Skeletal muscle tissue (tissue), 4 donors: Measurements from ENCODE around the gene CCNE1. TPM values are rescaled to one million over a fixed set of nuclear protein-coding genes. Genes with fewer than 3 reads are reported as not detected.

ENCODE experiments used
- H3K27ac ChIP-seq: one replicate; pipeline ENCODE4 v1.7.0; 2013; ENCODE audit warnings: mild to moderate bottlenecking, low read depth, low read length, inconsistent platforms
- H3K27me3 ChIP-seq, 3 donors: one replicate each; pipeline ENCODE4 v1.7.0; 2013; ENCODE audit warnings: low read length in 3 of 3; ENCODE audit not compliant: control insufficient read depth in 3 of 3, insufficient read depth in 3 of 3
- H3K36me3 ChIP-seq, 3 donors: one replicate each; pipeline ENCODE4 v1.7.0; 2013; ENCODE audit warnings: low read length in 3 of 3; ENCODE audit not compliant: control insufficient read depth in 3 of 3, insufficient read depth in 3 of 3
- H3K4me1 ChIP-seq, 3 donors: one replicate each; pipeline ENCODE4 v1.7.0; 2013; ENCODE audit warnings: low read length in 3 of 3, mild to moderate bottlenecking in 3 of 3; ENCODE audit not compliant: control insufficient read depth in 3 of 3, insufficient read depth in 3 of 3
- H3K4me3 ChIP-seq, 3 donors: one replicate each; pipeline ENCODE4 v1.7.0; 2013; ENCODE audit warnings: low read length in 3 of 3
- H3K9ac ChIP-seq, 3 donors: one replicate each; pipeline ENCODE4 v1.7.0; 2013; ENCODE audit warnings: low read length in 3 of 3, mild to moderate bottlenecking in 3 of 3, moderate library complexity in 2 of 3, low read depth in 1 of 3
- H3K9me3 ChIP-seq, 3 donors: one replicate each; pipeline ENCODE4 v1.7.0; 2013; ENCODE audit warnings: low read length in 3 of 3; ENCODE audit not compliant: control insufficient read depth in 3 of 3
- total RNA-seq: library from RNA; depleted of rRNA; stranded (reverse); fragments of >200 nt; gene quantifications from one replicate; pipeline ENCODE4 v1.2.3, GENCODE V29; 2014
- donor health status: Osteomylitis.

The CCNE1 gene
- total RNA-seq, 1 donor from 2014 or later: 9.9 TPM

DNA sequence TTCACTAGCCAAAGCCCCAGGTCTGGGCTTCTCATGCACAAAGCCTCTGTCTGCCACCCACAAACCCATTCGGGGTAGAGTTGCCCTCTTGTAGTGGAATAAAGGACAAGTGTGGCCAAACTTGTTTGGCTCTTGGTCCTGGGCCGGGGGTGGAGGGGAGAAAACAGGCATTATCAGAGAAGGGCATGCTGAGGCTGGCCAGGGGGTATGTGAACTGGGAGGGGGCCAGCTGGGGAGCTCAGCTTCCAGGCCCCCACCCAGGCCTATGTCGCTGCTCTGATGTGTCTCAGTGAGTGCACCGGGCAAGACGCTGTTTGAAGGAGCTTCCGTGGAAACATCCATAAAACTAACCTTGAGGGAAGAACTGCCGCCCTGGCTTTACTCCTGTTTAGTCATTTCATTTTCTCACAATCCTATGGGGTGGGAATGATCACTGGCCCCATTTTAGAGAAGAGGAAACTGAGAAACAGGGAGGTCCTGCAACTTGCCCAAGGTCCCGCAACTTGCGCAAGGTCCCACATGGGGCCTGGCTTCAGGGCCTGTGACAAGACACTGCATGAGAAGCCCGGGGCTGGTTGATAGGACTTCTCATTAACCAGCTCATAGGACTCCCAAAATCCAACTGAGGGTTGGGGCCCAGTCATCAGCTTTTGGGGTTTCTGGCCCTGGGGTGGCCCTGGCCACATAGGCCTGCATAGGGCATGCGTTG lies 30.8 kb downstream of the CCNE1 start:
- H3K9ac ChIP-seq: no peak overlapping the region
- H3K4me1 ChIP-seq: peaks cover 18 to 24% (median 23%) of the 10 kb centered on the region in 3 donors
- no peak overlapping the region for H3K4me3 ChIP-seq
- no peak overlapping the region for H3K27ac ChIP-seq
- H3K36me3 ChIP-seq: no peaks in the 10 kb centered on the region
- H3K9me3 ChIP-seq: no peaks in the 10 kb centered on the region
- peaks cover 11 to 32% (median 28%) of the 10 kb centered on the region in 3 donors for H3K27me3 ChIP-seq

DNA sequence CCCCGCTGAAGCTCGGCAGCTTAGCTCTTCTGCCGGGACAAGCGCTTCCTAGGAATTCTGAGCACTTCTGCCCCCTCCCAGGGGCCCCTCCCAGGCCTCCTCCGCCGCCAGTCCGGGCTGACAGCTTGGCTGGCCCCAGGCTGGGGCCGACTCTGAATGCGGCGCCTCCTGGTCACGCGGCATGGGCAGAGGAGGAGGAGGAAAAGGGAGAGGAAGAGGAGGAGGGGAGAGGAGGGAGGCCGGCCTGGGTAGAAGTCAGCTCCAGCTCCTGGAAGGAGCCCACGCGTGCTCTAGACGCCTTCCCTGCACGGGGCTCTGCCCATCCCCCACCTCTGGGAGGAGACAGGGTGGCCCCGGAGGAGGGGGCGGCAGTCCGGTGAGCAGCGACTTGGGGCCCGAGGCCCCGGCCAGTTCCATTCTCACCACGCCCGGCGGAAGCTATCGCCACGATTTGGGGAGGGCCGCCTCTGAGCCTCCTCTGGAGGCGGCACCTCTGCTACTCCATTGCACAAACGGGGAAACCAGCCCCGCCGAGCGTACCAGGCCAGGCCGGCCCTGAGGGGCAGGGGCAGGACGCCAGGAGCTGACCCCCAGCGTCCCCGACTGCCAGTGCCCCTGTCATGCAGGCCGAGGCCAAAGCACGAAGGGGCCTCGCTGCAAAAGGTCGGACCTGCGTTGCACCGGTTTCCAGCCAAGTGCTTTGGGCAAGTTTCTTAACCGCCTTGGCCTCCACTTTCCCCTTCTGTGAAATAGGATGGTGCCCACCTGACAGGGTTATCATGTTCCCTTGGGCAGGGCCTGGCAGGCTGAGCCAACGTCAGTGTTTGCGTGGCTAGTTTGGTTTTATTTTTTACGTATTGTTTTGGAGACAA lies 31.6 kb downstream of the CCNE1 start:
- Histone ChIP-seq H3K4me3 (peak overlapping the region; percentile 38 to 99 (median 71)), H3K9ac (peak overlapping the region in 1 of 3 donors; percentile 16), H3K27me3 (peaks cover 11 to 32% (median 28%) of the 10 kb centered on the region in 3 donors), H3K36me3 (no peaks in the 10 kb centered on the region), H3K4me1 (peaks cover 18 to 24% (median 23%) of the 10 kb centered on the region in 3 donors), H3K27ac (no peak overlapping the region), H3K9me3 (no peaks in the 10 kb centered on the region)

DNA sequence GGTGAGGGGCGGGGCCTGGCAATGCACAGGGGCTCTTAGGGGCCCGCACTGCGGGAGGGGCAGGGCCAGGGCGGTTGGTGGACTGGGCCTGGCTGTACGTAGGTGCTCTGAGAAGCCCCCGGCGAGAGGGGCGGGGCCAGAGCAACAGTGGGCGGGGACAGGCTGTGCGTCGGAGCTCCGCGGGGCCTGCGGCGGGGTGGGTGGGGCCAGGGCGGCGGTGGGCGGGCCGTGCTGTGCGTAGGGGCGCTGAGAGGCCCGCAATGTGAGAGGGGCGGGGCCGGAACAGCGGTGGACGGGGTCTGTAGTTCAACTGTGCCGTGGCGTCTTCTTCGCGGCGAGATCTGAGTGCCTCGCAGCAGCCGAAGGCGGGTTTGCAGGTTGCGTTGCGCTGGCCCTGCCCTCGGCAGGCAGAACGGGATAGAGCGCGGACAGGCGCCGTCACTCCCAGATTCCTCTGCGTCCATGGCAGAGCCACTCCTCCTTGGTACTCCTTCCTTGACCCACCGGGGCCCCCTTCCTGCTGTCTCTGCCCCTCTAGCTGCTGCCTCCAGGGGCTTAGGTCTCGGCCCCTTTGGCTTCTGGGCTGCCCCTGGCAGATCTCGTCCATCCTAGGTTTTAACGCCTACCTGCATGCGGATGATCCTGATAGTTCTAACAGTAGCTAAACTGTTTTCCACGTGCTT lies 33.2 kb downstream of the CCNE1 start:
- peaks cover 3 to 21% (median 18%) of the 10 kb centered on the region in 3 donors for H3K27me3 ChIP-seq
- peak overlapping the region; percentile 82 to 84 (median 83) for H3K9ac ChIP-seq
- peaks cover 18 to 24% (median 23%) of the 10 kb centered on the region in 3 donors for H3K4me1 ChIP-seq
- H3K36me3 ChIP-seq: no peaks in the 10 kb centered on the region
- H3K4me3 ChIP-seq: peak overlapping the region; percentile 91 to 99 (median 95)
- H3K9me3 ChIP-seq: no peaks in the 10 kb centered on the region
- peak overlapping the region; percentile 60 for H3K27ac ChIP-seq

DNA sequence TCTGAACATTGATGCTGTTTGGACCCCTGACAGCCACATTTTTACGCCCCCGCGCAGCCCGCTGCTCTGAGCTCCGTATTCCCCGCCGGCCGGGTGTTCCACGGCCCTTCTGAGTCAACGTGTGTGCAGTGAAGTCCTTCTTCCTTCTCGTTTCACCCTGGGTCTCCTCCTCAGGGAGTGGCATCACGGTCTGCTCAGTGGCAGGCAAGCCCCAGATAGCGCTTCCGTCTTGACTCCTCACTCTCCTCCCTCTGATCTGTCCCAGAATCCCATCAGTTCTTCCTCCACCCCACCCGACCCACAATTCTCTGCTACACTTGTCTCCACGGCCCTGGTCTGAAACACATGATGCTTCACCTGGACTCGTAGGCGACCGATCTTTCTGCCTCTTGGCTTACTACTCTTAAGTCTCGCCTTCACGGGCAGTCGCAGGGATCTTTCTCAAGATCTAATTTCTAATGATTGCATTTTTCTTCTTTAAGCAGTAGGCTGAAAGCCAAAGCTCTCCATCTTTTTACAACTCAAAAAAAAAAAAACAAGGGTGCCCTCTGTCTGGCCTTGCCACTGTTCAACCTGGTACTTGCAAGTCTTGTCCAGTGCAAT lies 33.9 kb downstream of the CCNE1 start:
- Histone ChIP-seq H3K4me3 (peak overlapping the region; percentile 91 to 99 (median 95)), H3K9me3 (no peaks in the 10 kb centered on the region), H3K4me1 (peaks cover 18 to 24% (median 23%) of the 10 kb centered on the region in 3 donors), H3K36me3 (no peaks in the 10 kb centered on the region), H3K27ac (peak overlapping the region; percentile 60), H3K27me3 (peaks cover 0 to 15% (median 11%) of the 10 kb centered on the region in 3 donors), H3K9ac (peak overlapping the region; percentile 82 to 84 (median 83))

DNA sequence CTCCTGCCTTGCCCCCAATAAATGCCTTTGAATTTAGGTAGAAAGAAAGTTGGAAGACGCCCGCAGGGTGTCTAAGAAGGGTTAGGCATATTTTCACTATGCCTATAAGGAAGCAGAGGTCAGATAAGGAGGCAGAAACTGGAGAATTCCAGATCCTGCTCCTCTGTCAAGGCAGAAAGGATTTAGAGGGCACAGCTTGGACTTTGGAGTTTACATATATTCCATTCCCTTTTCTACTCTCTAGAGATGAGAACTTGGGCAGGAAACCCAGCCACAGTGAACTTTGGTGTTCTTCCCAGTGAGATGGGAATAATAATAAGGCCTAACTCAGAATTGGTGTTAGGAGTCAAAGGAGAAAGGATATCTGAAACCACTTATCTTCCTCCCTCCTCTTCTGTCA lies 37.4 kb downstream of the CCNE1 start:
- Histone ChIP-seq H3K27ac (no peak overlapping the region), H3K4me1 (peaks cover 9 to 11% (median 9%) of the 10 kb centered on the region in 3 donors)

DNA sequence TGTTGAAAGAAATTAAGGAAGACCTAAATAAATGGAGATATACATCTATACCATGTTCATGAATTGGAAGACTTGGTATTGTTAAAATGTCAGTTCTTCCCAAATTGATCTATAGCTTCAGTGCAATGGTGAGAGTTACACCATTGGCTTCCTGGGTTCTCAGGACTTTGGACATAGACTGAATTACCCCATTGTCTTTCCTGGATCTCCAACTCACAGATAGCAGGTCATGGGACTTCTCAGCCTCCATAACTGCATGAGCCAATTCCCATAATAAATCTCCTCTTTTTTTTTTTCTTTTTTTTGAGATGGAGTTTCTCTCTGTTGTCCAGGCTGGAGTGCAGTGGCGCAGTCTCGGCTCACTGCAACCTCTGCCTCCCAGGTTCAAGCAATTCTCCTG lies 38.7 kb downstream of the CCNE1 start:
- no peaks in the 10 kb centered on the region for H3K27me3 ChIP-seq
- H3K4me1 ChIP-seq: peaks cover 4 to 6% (median 5%) of the 10 kb centered on the region in 3 donors
- no peaks in the 10 kb centered on the region for H3K36me3 ChIP-seq

More for the DNA sequence above, 37.4 kb downstream of the CCNE1 start:
- Histone ChIP-seq H3K9me3 (no peaks in the 10 kb centered on the region), H3K27me3 (no peaks in the 10 kb centered on the region), H3K4me3 (no peak overlapping the region), H3K9ac (no peak overlapping the region), H3K36me3 (no peaks in the 10 kb centered on the region)

DNA sequence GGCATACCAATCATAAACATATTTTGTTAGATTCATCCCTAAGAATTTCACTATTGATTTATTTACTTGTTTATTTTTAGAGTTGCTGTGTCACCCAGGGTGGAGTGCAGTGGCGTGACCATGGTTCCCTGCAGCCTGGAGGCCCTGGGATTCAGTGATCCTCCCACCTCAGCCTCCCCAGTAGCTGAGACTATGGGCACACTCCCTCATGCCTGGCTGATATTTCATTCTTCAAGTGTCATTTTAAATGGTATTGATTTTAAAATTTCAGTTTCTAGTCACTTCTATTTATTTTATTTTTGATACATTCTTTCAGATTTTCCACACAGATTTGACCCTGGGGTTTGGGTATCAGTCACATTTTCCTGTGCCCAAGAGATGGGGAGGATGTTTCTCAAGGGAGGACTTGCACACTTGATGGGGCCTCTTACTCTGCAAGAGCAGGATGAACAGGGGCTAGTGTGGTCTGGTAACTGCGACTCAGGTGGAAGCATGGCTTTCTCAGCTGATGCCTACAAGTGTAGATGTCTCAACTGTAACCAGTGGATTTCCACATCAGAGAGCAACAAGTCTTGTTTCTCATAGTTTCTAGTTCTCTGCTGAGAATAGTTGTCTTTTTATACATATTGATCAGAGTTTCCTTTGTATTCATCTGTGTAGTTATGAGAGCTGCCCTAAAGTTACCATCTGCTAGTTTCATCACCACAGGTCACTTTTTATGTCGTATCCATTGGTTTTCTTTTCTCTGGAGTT lies 40.2 kb downstream of the CCNE1 start:
- H3K27ac ChIP-seq: no peak overlapping the region
- H3K9me3 ChIP-seq: no peaks in the 10 kb centered on the region
- no peaks in the 10 kb centered on the region for H3K4me1 ChIP-seq
- H3K36me3 ChIP-seq: no peaks in the 10 kb centered on the region
- H3K27me3 ChIP-seq: no peaks in the 10 kb centered on the region
- no peak overlapping the region for H3K4me3 ChIP-seq
- no peak overlapping the region for H3K9ac ChIP-seq

More for the DNA sequence above, 38.7 kb downstream of the CCNE1 start:
- Histone ChIP-seq H3K9ac (no peak overlapping the region), H3K9me3 (no peaks in the 10 kb centered on the region), H3K4me3 (no peak overlapping the region), H3K27ac (no peak overlapping the region)

DNA sequence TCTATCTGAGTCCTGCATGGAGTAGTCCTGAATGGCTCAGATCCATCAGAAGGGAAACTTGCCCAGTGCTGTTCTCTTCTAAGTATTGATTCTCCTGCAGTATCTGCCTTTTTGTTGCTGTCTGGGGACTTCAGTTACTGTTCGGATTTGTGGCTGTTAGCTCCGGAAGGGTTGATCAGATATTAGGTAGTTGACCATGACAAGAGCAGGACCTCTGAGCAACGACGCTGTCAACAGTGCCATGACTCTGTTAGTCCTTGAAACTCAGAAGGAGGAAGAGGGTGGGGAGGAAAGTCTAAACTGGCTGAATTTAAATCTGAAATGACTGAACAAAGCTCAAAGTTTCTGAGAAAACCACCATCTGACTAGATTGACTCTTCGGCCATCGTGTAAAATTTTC lies 42.2 kb downstream of the CCNE1 start:
- Histone ChIP-seq H3K27me3 (peaks cover 0 to 11% (median 9%) of the 10 kb centered on the region in 3 donors), H3K9me3 (no peaks in the 10 kb centered on the region), H3K4me1 (peaks cover 0 to 2% (median 0%) of the 10 kb centered on the region in 3 donors), H3K36me3 (no peaks in the 10 kb centered on the region), H3K9ac (no peak overlapping the region), H3K4me3 (no peak overlapping the region), H3K27ac (no peak overlapping the region)

DNA sequence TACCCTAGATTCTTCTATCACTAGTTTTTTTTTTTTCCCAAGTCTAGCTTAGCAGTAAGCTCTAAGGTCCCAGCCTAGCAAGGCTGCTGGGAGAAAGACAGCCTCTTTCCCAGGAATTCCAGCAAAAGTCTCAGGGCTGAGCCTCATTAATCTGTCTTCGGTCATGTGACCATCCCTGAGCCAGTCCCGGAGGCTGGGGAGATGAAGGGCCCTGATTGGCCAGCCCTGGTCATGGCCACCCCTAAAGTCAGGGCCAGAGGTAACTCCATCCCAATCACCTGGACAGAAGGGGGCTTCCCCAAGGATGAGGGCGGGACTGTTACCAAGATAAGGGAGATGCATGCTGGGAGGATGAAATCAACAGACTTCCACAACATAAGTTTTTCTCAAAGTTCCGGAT lies 43.3 kb downstream of the CCNE1 start:
- Histone ChIP-seq H3K9ac (no peak overlapping the region), H3K4me1 (peaks cover 0 to 2% (median 0%) of the 10 kb centered on the region in 3 donors), H3K4me3 (no peak overlapping the region), H3K36me3 (no peaks in the 10 kb centered on the region), H3K9me3 (no peaks in the 10 kb centered on the region), H3K27me3 (peaks cover 0 to 11% (median 9%) of the 10 kb centered on the region in 3 donors), H3K27ac (no peak overlapping the region)
